Medulla oblongata (tissue), 1 donor: ENCODE results near the gene TCF12.

Experiments used
- DNase-seq: peaks from one replicate; pipeline ENCODE4 v3.0.0-alpha.2; 2015; ENCODE audit errors: extremely low spot score

Gene TCF12

GRCh38 chr15:57319919-57320560 is 401.6 kb downstream of the TCF12 start:
- DNase-seq = no peak

GRCh38 chr15:57320631-57321220 is 402.3 kb downstream of the TCF12 start:
- DNase-seq = no peak

- no peak for DNase-seq
Observed at GRCh38 chr15:57321485-57321884, 403.0 kb downstream of the TCF12 start.

GRCh38 chr15:57321973-57322601 is 403.6 kb downstream of the TCF12 start:
- no peak for DNase-seq

GRCh38 chr15:57322602-57323250 is 404.3 kb downstream of the TCF12 start:
- no peak for DNase-seq

- no peak for DNase-seq
Observed at GRCh38 chr15:57323299-57323805, 404.9 kb downstream of the TCF12 start.

- DNase-seq = no peak
Observed at GRCh38 chr15:57323806-57324589, 405.6 kb downstream of the TCF12 start.

GRCh38 chr15:57324590-57324890 is 406.1 kb downstream of the TCF12 start:
- DNase-seq = no peak

GRCh38 chr15:57324944-57325679 is 406.7 kb downstream of the TCF12 start:
- no peak for DNase-seq

GRCh38 chr15:57326196-57326595 is 407.8 kb downstream of the TCF12 start:
- DNase-seq = no peak

- DNase-seq = no peak
Observed at GRCh38 chr15:57327985-57328471, 409.6 kb downstream of the TCF12 start.

- DNase-seq = no peak
Observed at GRCh38 chr15:57328479-57328878, 410.0 kb downstream of the TCF12 start.

GRCh38 chr15:57328897-57329296 is 410.5 kb downstream of the TCF12 start:
- DNase-seq = no peak

- no peak for DNase-seq
Observed at GRCh38 chr15:57329582-57330367, 411.3 kb downstream of the TCF12 start.

- DNase-seq = no peak
Observed at GRCh38 chr15:57330619-57331340, 412.3 kb downstream of the TCF12 start.

GRCh38 chr15:57332326-57332725 is 413.9 kb downstream of the TCF12 start:
- no peak for DNase-seq

GRCh38 chr15:57333487-57333886 is 415.0 kb downstream of the TCF12 start:
- DNase-seq = no peak

- no peak for DNase-seq
Observed at GRCh38 chr15:57334257-57334656, 415.8 kb downstream of the TCF12 start.

GRCh38 chr15:57335293-57335715 is 416.9 kb downstream of the TCF12 start:
- no peak for DNase-seq

GRCh38 chr15:57335719-57336118 is 417.3 kb downstream of the TCF12 start:
- DNase-seq = no peak
